K562 (cell line): ENCODE measurements around the gene SLC45A3. TPM values are rescaled to one million over a fixed set of nuclear protein-coding genes. Genes with fewer than 3 reads are reported as not detected.

Source experiments
- CBX2 ChIP-seq: fragments of 200-600 bp; sonication (generic); IDR thresholded peaks from one replicate; pipeline ENCODE4 v1.6.1; 2012; ENCODE audit warnings: mild to moderate bottlenecking, low read length, inconsistent platforms; ENCODE audit not compliant: insufficient read depth, poor library complexity, severe bottlenecking
- CHD4 ChIP-seq: fragments of 200-600 bp; sonication (generic); IDR thresholded peaks from 3 replicates; pipeline ENCODE4 v1.6.1; 2012; ENCODE audit warnings: low read depth, mild to moderate bottlenecking, mixed read lengths, low read length, inconsistent platforms; ENCODE audit not compliant: insufficient read depth, insufficient replicate concordance, poor library complexity, severe bottlenecking
- E2F6 ChIP-seq, 2 experiments: IDR thresholded peaks; 2 replicates each; pipeline ENCODE4 v1.6.1; 2011; ENCODE audit warnings: borderline replicate concordance in 1 of 2, control low read depth in 1 of 2, low read depth in 1 of 2, low read length in 1 of 2, mild to moderate bottlenecking in 1 of 2, mixed read lengths in 1 of 2, moderate library complexity in 1 of 2; ENCODE audit not compliant: insufficient read depth in 1 of 2, insufficient read length in 1 of 2, poor library complexity in 1 of 2, severe bottlenecking in 1 of 2; ENCODE audit errors: extremely low read depth in 1 of 2
- FOXA3 ChIP-seq, 2 experiments: fragments of 450-650 bp in 1 of 2; sonication (generic) in 1 of 2; formaldehyde crosslinking; IDR thresholded peaks in 1 of 2; conservative IDR thresholded peaks in 1 of 2; 2 replicates each; pipeline versions ENCODE4 v1.4.0 to v1.8.0; 2020 to 2022; ENCODE audit warnings: mild to moderate bottlenecking in 2 of 2, missing genetic modification reagents in 1 of 2
- GABPB2 ChIP-seq: fragments of 250-450 bp; sonication (Bioruptor Pico); conservative IDR thresholded peaks from 2 replicates; pipeline ENCODE4 v1.5.1; 2021; ENCODE audit warnings: mild to moderate bottlenecking
- HDGF ChIP-seq: fragments of 450-650 bp; IDR thresholded peaks from 2 replicates; pipeline ENCODE4 v1.6.1; 2016
- KDM1A ChIP-seq, 2 experiments: fragments of 450-650 bp; IDR thresholded peaks; 2 replicates each; pipeline ENCODE4 v1.6.1; 2016; ENCODE audit warnings: mild to moderate bottlenecking in 2 of 2
- KDM5B ChIP-seq: fragments of 200-600 bp; sonication (generic); IDR thresholded peaks from 2 replicates; pipeline ENCODE4 v1.6.1; 2012; ENCODE audit warnings: low read depth, mild to moderate bottlenecking, moderate library complexity, low read length, control low read depth, inconsistent platforms; ENCODE audit not compliant: insufficient replicate concordance
- MITF ChIP-seq: IDR thresholded peaks from 2 replicates; pipeline ENCODE4 v1.6.1; 2014; ENCODE audit warnings: antibody characterized with exemption
- NFE2L1 ChIP-seq: fragments of 450-650 bp; IDR thresholded peaks from 2 replicates; pipeline ENCODE4 v1.6.1; 2016; ENCODE audit warnings: missing genetic modification characterization, low read depth, mild to moderate bottlenecking, missing compliant biosample characterization, moderate library complexity, borderline replicate concordance
- NR3C1 ChIP-seq: sonication (generic); formaldehyde crosslinking; IDR thresholded peaks from 2 replicates; pipeline ENCODE4 v1.8.1; 2022; ENCODE audit warnings: missing genetic modification reagents
- NRF1 ChIP-seq, 2 experiments: fragments of 450-650 bp; IDR thresholded peaks in 1 of 2; conservative IDR thresholded peaks in 1 of 2; 2 replicates each; pipeline ENCODE4 v1.6.1; 2014; ENCODE audit warnings: mild to moderate bottlenecking in 2 of 2
- RB1 ChIP-seq: fragments of 450-650 bp; IDR thresholded peaks from 2 replicates; pipeline ENCODE4 v1.6.1; 2017; ENCODE audit warnings: low read depth, mild to moderate bottlenecking
- RBM25 ChIP-seq: fragments of 200-400 bp; formaldehyde crosslinking; IDR thresholded peaks from 2 replicates; pipeline ENCODE4 v1.6.1; 2018; ENCODE audit warnings: low read length, low read depth, moderate library complexity; ENCODE audit not compliant: severe bottlenecking
- SMARCA4 ChIP-seq: fragments of 450-650 bp; IDR thresholded peaks from 2 replicates; pipeline ENCODE4 v1.6.1; 2016
- TARDBP ChIP-seq: fragments of 450-650 bp; IDR thresholded peaks from 2 replicates; pipeline ENCODE4 v1.6.1; 2016
- ZBTB7A ChIP-seq: IDR thresholded peaks from 2 replicates; pipeline ENCODE4 v1.6.1; 2011; ENCODE audit warnings: low read depth, mild to moderate bottlenecking, low read length, moderate library complexity, borderline replicate concordance; ENCODE audit not compliant: control insufficient read depth
- ZNF561 ChIP-seq: fragments of 450-650 bp; formaldehyde crosslinking; conservative IDR thresholded peaks from 2 replicates; pipeline ENCODE4 v1.4.0; 2020; ENCODE audit warnings: mild to moderate bottlenecking, moderate library complexity
- ZNF76 ChIP-seq: fragments of 250-450 bp; sonication (Bioruptor Pico); IDR thresholded peaks from 2 replicates; pipeline ENCODE4 v1.4.0; 2020; ENCODE audit warnings: mild to moderate bottlenecking, moderate library complexity, borderline replicate concordance
- polyA plus RNA-seq, 8 experiments: library from polyadenylated mRNA; depleted of rRNA in 4 of 8; stranded (reverse) in 5 of 8; unstranded in 3 of 8; fragments of >200 nt; fragmentation: Nextera tagmentation in 2 of 8; fragmentation: Illumina TruSeq in 1 of 8; extraction: Ambion mirVana in 2 of 8; extraction: Trizol in 1 of 8; gene quantifications; 2 replicates each; pipeline versions ENCODE4 v1.2.1 to v1.2.3, GENCODE V29; 2011 to 2014; ENCODE audit warnings: inconsistent platforms in 1 of 8, missing spikeins in 1 of 8
- total RNA-seq, 7 experiments: library from RNA; depleted of rRNA in 6 of 7; stranded (reverse); fragments of >200 nt in 6 of 7; fragmentation: Illumina TruSeq in 2 of 7; extraction: Trizol in 2 of 7; gene quantifications; 2 replicates each; pipeline versions ENCODE4 v1.2.1 to v1.2.3, GENCODE V29; 2011 to 2021; ENCODE audit warnings: low replicate concordance in 1 of 7
- TF ChIP-seq, protein P1 (sequence below): fragments of 200-800 bp; sonication (Bioruptor generic); IDR thresholded peaks from 2 replicates; pipeline ENCODE4 v1.6.1; 2017; ENCODE audit warnings: missing genetic modification characterization, missing compliant biosample characterization
- TF ChIP-seq, protein P2 (sequence below): IDR thresholded peaks from 3 replicates; pipeline ENCODE4 v1.6.1; 2011; ENCODE audit warnings: borderline replicate concordance, mild to moderate bottlenecking; ENCODE audit not compliant: insufficient read length, insufficient read depth

The SLC45A3 gene
- total and polyA plus RNA-seq, 9 of the 15 experiments (the other 6 are each of a cell fraction or from before 2014, with no cell fraction given), result 0.06 to 3.3 (median 1.3) TPM

DNA sequence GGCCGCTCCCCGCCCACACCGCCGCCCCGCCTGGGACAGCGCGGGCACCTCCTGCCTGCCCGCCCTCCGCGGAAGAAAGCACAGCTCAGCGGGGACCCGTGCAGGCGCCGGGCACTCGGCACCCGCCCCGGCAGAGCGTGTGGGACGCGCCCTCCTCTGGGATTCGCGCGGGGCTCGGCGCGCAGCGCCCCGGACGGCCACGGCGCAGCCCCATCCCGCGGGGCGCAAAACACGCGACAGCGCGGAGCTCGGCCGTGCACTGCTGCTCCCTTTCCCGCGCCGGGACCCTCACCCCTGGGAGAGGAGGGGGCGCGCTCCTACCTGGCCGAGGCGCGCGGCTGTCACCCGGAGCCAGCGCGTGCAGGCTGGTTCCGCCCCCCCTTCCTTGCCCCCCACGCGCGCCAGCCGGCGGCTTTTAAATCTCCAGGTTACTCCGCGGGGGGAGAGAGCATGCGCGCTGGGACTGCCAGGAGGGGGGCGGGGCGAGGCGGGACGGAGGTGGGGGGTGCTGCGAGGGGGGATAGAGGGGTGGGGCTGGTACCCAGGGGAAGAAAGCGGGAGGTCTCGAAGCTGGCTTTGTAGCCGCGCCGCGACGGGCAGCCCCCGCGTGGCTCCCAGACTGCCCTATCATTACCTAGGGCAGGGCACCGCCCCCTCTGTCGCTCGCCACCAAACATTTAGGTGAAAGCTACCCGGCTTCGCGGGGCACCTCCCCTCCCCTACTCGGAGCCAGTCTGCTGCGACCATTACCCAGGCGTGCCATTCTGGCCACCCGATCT is at the start of gene SLC45A3 (continued):
- TF ChIP-seq MITF, result no peak
- no peak; the same call in 1 of the 2 replicates for TF ChIP-seq GABPB2
- TF ChIP-seq ZNF561 (CRISPR knock-in tag), result no peak
- no peak for TF ChIP-seq FOXA3 (CRISPR knock-in tag; conservative IDR thresholded peaks at IDR 0.05 in 1 of 2, IDR thresholded peaks at IDR 0.05 in 1 of 2)
- TF ChIP-seq ZNF76 (CRISPR knock-in tag), result no peak
- TF ChIP-seq, protein P1, sequence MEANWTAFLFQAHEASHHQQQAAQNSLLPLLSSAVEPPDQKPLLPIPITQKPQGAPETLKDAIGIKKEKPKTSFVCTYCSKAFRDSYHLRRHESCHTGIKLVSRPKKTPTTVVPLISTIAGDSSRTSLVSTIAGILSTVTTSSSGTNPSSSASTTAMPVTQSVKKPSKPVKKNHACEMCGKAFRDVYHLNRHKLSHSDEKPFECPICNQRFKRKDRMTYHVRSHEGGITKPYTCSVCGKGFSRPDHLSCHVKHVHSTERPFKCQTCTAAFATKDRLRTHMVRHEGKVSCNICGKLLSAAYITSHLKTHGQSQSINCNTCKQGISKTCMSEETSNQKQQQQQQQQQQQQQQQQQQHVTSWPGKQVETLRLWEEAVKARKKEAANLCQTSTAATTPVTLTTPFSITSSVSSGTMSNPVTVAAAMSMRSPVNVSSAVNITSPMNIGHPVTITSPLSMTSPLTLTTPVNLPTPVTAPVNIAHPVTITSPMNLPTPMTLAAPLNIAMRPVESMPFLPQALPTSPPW (CRISPR knock-in tag), result peak; percentile 92
- peak; percentile 38; the same call in 1 of the 2 replicates for TF ChIP-seq NR3C1 (CRISPR knock-in tag)
- no peak for TF ChIP-seq CBX2
- TF ChIP-seq E2F6 (IDR thresholded peaks at IDR 0.05; ENCODE audit: borderline replicate concordance in 1 of 2, extremely low read depth in 1 of 2, insufficient read depth in 1 of 2, insufficient read length in 1 of 2, low read depth in 1 of 2, low read length in 1 of 2, poor library complexity in 1 of 2, severe bottlenecking in 1 of 2), result peak; percentile 46 to 54
- TF ChIP-seq KDM1A (IDR thresholded peaks at IDR 0.05), result no peak
- TF ChIP-seq, protein P2, sequence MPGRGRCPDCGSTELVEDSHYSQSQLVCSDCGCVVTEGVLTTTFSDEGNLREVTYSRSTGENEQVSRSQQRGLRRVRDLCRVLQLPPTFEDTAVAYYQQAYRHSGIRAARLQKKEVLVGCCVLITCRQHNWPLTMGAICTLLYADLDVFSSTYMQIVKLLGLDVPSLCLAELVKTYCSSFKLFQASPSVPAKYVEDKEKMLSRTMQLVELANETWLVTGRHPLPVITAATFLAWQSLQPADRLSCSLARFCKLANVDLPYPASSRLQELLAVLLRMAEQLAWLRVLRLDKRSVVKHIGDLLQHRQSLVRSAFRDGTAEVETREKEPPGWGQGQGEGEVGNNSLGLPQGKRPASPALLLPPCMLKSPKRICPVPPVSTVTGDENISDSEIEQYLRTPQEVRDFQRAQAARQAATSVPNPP, result no peak
- peak; percentile 6 for TF ChIP-seq RBM25
- peak; percentile 67; the same call in 1 of the 2 replicates for TF ChIP-seq ZBTB7A
- TF ChIP-seq NRF1 (conservative IDR thresholded peaks at IDR 0.05 in 1 of 2, IDR thresholded peaks at IDR 0.05 in 1 of 2), result peak; percentile 61 to 68
- no peak for TF ChIP-seq NFE2L1 (tag)
- 0 out of 2 replicates have a peak, but pooled peaks have one; percentile 23 for TF ChIP-seq TARDBP
- no peak for TF ChIP-seq SMARCA4
- TF ChIP-seq RB1, result peak; percentile 37; the same call in 1 of the 2 replicates
- TF ChIP-seq HDGF, result no peak
- TF ChIP-seq KDM5B, result peak; percentile 11
- no peak for TF ChIP-seq CHD4
